HG03066 (cell line): ENCODE results near the gene RALGAPA2.

Source experiments
- ATAC-seq: cut with Tn5 transposase; IDR thresholded peaks from one replicate; pipeline ENCODE4 v1.9.1; 2021; ENCODE audit warnings: low read depth; ENCODE audit not compliant: unreplicated experiment

Gene RALGAPA2

GRCh38 chr20:20447196-20447595, 265.2 kb downstream of the RALGAPA2 start:
- ATAC-seq, result no peak

GRCh38 chr20:20446425-20447015, 265.9 kb downstream of the RALGAPA2 start:
- ATAC-seq, result no peak

GRCh38 chr20:20446001-20446400, 266.4 kb downstream of the RALGAPA2 start:
- no peak for ATAC-seq

GRCh38 chr20:20443504-20443903, 268.9 kb downstream of the RALGAPA2 start:
- ATAC-seq, result no peak

- ATAC-seq, result no peak
Observed at GRCh38 chr20:20442466-20442865, 270.0 kb downstream of the RALGAPA2 start.

- no peak for ATAC-seq
Observed at GRCh38 chr20:20440886-20441658, 271.4 kb downstream of the RALGAPA2 start.

- no peak for ATAC-seq
Observed at GRCh38 chr20:20440481-20440880, 272.0 kb downstream of the RALGAPA2 start.

- ATAC-seq, result no peak
Observed at GRCh38 chr20:20439602-20440190, 272.7 kb downstream of the RALGAPA2 start.

GRCh38 chr20:20437314-20437713, 275.1 kb downstream of the RALGAPA2 start:
- no peak for ATAC-seq

GRCh38 chr20:20436689-20437088, 275.8 kb downstream of the RALGAPA2 start:
- ATAC-seq, result no peak

- ATAC-seq, result no peak
Observed at GRCh38 chr20:20435453-20435852, 277.0 kb downstream of the RALGAPA2 start.

- ATAC-seq, result no peak
Observed at GRCh38 chr20:20432618-20433286, 279.7 kb downstream of the RALGAPA2 start.

GRCh38 chr20:20430066-20430465, 282.4 kb downstream of the RALGAPA2 start:
- ATAC-seq, result no peak

GRCh38 chr20:20428067-20428466, 284.4 kb downstream of the RALGAPA2 start:
- no peak for ATAC-seq

- ATAC-seq, result no peak
Observed at GRCh38 chr20:20427227-20427864, 285.1 kb downstream of the RALGAPA2 start.

- ATAC-seq, result no peak
Observed at GRCh38 chr20:20426655-20426907, 285.9 kb downstream of the RALGAPA2 start.

GRCh38 chr20:20425823-20426654, 286.4 kb downstream of the RALGAPA2 start:
- ATAC-seq, result no peak

GRCh38 chr20:20423117-20423516, 289.3 kb downstream of the RALGAPA2 start:
- ATAC-seq, result no peak

- no peak for ATAC-seq
Observed at GRCh38 chr20:20417876-20418676, 294.4 kb downstream of the RALGAPA2 start.
